T1000 (cell line): Measurements from ENCODE around the gene KLHL8.
"Not testable (repeated sequence)": the region's sequence is repeated elsewhere in the genome, so short reads cannot be mapped to it uniquely, and the experiment has no call there.

Experiments
- DNase-seq: peaks from one replicate; lab custom pipeline; 2025; ENCODE audit warnings: mixed read lengths; lab: John Stamatoyannopoulos, UW

The KLHL8 gene

GRCh38 chr4:87228262-87228860 lies 7.9 kb upstream of the KLHL8 start:
- DNase-seq: no peak

- DNase-seq: no peak
Observed at GRCh38 chr4:87227751-87228151, 7.3 kb upstream of the KLHL8 start.

GRCh38 chr4:87225936-87226335 lies 5.5 kb upstream of the KLHL8 start:
- no peak for DNase-seq

- DNase-seq: no peak
Observed at GRCh38 chr4:87224141-87224923, 3.9 kb upstream of the KLHL8 start.

- DNase-seq: no peak
Observed at GRCh38 chr4:87219632-87220093, 755 bp downstream of the KLHL8 start.

- not testable (repeated sequence) for DNase-seq
Observed at GRCh38 chr4:87217235-87217763, 3.1 kb downstream of the KLHL8 start.

GRCh38 chr4:87216469-87216868 lies 3.9 kb downstream of the KLHL8 start:
- no peak for DNase-seq

- DNase-seq: no peak
Observed at GRCh38 chr4:87213421-87214075, 6.9 kb downstream of the KLHL8 start.

GRCh38 chr4:87211249-87211952 lies 9.0 kb downstream of the KLHL8 start:
- no peak for DNase-seq

- no peak for DNase-seq
Observed at GRCh38 chr4:87209696-87210095, 10.7 kb downstream of the KLHL8 start.

- no peak for DNase-seq
Observed at GRCh38 chr4:87209182-87209581, 11.2 kb downstream of the KLHL8 start.

GRCh38 chr4:87204559-87204958 lies 15.9 kb downstream of the KLHL8 start:
- no peak for DNase-seq

GRCh38 chr4:87196927-87197326 lies 23.5 kb downstream of the KLHL8 start:
- DNase-seq: no peak

- no peak for DNase-seq
Observed at GRCh38 chr4:87196146-87196545, 24.3 kb downstream of the KLHL8 start.

GRCh38 chr4:87193958-87194675 lies 26.3 kb downstream of the KLHL8 start:
- DNase-seq: no peak

- DNase-seq: no peak
Observed at GRCh38 chr4:87192145-87192919, 28.1 kb downstream of the KLHL8 start.

- no peak for DNase-seq
Observed at GRCh38 chr4:87188932-87189331, 31.5 kb downstream of the KLHL8 start.

- no peak for DNase-seq
Observed at GRCh38 chr4:87188048-87188447, 32.4 kb downstream of the KLHL8 start.

- no peak for DNase-seq
Observed at GRCh38 chr4:87185146-87185870, 35.1 kb downstream of the KLHL8 start.

GRCh38 chr4:87180767-87181166 lies 39.7 kb downstream of the KLHL8 start:
- no peak for DNase-seq
